Heart left ventricle (tissue), 13 donors: Measurements from ENCODE around the gene AMDHD2.
"Not testable (repeated sequence)": the region's sequence is repeated elsewhere in the genome, so short reads cannot be mapped to it uniquely, and the experiment has no call there.

Source experiments
- CTCF ChIP-seq, 12 donors: fragments of 200-600 bp; sonication (generic) in 4 of 12; IDR thresholded peaks; one replicate each; pipeline versions ENCODE4 v1.5.0 to v1.8.0; 2018 to 2022; ENCODE audit warnings: antibody characterized with exemption in 12 of 12, mild to moderate bottlenecking in 5 of 12
- POLR2A ChIP-seq, 2 donors: fragments of 450-650 bp; IDR thresholded peaks; one replicate each; pipeline ENCODE4 v1.6.1; 2017; ENCODE audit warnings: antibody characterized with exemption in 2 of 2, mild to moderate bottlenecking in 2 of 2, moderate library complexity in 2 of 2
- donor health status: ischemic (EF 13 %, LVEDD 7.1; RV severe dilation, severe dysfunction).
- donor health status: DM: no; HTN: yes; CAD: no.
- donor health status: DM: no; HTN: no; CAD: no.
- donor health status: ischemic (EF 25% LVEDD 6.9; RV normal size, moderate dysfunction).
- donor health status: ischemic (EF 25% LVEDD 5.7; RV mildly dilated, moderate dysfunction).
- donor health status: ischemic (EF 35%, LVEDD 5.7; RV mildly dilated, moderate dysfunction).
- donor health status: nonischemic (EF 11% LVEDD 7.7; RV severe dilation, severe dysfunction).
- donor health status: DM: yes; HTN: yes; CAD: no.
- donor health status: PGD.
- donor health status: ischemic (EF 29% LVEDD 5.4; RV normal size, mild dysfunction).
- donor health status: nonischemic (EF 23%, LVEDD 6.1; RV moderate dilation, normal function).

GRCh38 chr16:2539845-2540458 lies 19.8 kb downstream of the AMDHD2 start:
- TF ChIP-seq CTCF (IDR thresholded peaks at IDR 0.05) = peak in 11 of 12 donors; percentile 19 to 56 (median 37)
- TF ChIP-seq POLR2A (IDR thresholded peaks at IDR 0.05) = not testable (repeated sequence)
